ENCODE measurements around the gene SMAD2.

The SMAD2 gene

DNA sequence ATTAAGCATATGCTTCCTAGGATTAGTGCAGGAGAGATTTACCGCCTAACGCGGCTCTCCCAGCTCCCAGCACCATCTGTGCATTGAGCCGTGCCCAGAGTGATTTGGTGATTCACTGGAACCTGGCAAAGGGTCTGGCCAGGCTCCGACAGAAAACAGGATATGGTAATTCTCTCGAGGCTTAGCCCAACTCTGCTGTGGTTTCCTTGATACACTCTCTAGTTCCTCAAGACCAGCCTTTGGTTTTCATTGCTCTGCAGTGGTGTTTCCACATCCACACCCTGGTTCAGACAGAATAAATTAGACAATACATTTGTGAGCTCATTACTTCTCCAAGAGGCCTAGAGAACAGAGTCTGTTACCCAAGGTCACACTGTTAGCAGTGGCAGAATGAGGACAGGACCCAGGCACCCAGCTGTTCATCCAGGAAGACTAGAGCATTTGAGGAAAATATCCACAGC, 23.0 kb upstream of the SMAD2 start:
- Histone ChIP-seq H3K4me3 (ENCODE audit: low read length) (no peak overlapping the region), H4K20me1 (ENCODE audit: insufficient read depth, low read length) (no peaks in the 10 kb centered on the region), H3K36me3 (replicated peaks; ENCODE audit: low read depth, low read length) (no peaks in the 10 kb centered on the region), H3K4me2 (ENCODE audit: low read length) (peak overlapping the region; percentile 19; the same call in 1 of the 2 replicates), H2AFZ (ENCODE audit: low read depth, low read length) (no peak overlapping the region), H3K27ac (ENCODE audit: low read length) (no peak overlapping the region), H3K27me3 (ENCODE audit: low read depth, low read length) (peaks cover 56% of the 10 kb centered on the region), H3K4me1 (ENCODE audit: low read length) (peaks cover 8% of the 10 kb centered on the region), H3K79me2 (ENCODE audit: low read length) (no peaks in the 10 kb centered on the region), H3K9ac (ENCODE audit: low read length) (no peak overlapping the region), H3K9me3 (ENCODE audit: insufficient read depth, low read length) (no peaks in the 10 kb centered on the region)
- TF ChIP-seq EZH2phosphoT487 (IDR thresholded peaks at IDR 0.05; ENCODE audit: low read depth) (no peak), CTCF (IDR thresholded peaks at IDR 0.05; ENCODE audit: low read depth, low read length) (no peak)

- H3K27ac ChIP-seq (ENCODE audit: low read length) = no peak overlapping the region
- H3K9me3 ChIP-seq (ENCODE audit: insufficient read depth, low read length) = no peaks in the 10 kb centered on the region
- peaks cover 33% of the 10 kb centered on the region for H3K27me3 ChIP-seq (ENCODE audit: low read depth, low read length)
These were observed 20.1 kb upstream of the SMAD2 start for GRCh38 chr18:47950511-47950910.

DNA sequence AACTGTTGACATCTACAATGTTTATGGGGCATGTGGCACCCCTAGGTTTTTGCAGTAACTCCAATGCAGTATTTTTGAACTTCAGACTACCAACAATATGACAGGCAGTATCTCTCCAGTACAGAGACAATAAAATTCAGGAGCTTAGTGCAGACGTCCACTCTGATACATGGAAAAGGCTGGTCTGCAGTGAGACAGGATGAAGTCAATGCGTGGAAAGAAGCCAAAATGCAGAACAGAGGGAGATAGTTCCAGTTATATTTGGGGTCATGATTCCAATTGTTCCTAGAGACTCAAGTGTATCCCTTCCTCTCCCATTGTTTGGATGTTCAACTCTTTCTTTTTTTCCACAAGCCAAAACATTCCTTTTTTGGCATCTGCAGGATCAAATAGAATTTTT, 18.7 kb upstream of the SMAD2 start:
- H3K4me1 ChIP-seq (ENCODE audit: low read length) = peaks cover 11% of the 10 kb centered on the region
- peaks cover 44% of the 10 kb centered on the region for H3K27me3 ChIP-seq (ENCODE audit: low read depth, low read length)
- H2AFZ ChIP-seq (ENCODE audit: low read depth, low read length) = no peak overlapping the region
- no peak overlapping the region for H3K4me3 ChIP-seq (ENCODE audit: low read length)
- H3K9ac ChIP-seq (ENCODE audit: low read length) = no peak overlapping the region
- TF ChIP-seq CTCF (IDR thresholded peaks at IDR 0.05; ENCODE audit: low read depth, low read length) (no peak), EZH2phosphoT487 (IDR thresholded peaks at IDR 0.05; ENCODE audit: low read depth) (no peak)
- H3K4me2 ChIP-seq (ENCODE audit: low read length) = no peak overlapping the region
- H3K36me3 ChIP-seq (replicated peaks; ENCODE audit: low read depth, low read length) = no peaks in the 10 kb centered on the region
- H3K27ac ChIP-seq (ENCODE audit: low read length) = no peak overlapping the region
- H4K20me1 ChIP-seq (ENCODE audit: insufficient read depth, low read length) = no peaks in the 10 kb centered on the region
- H3K79me2 ChIP-seq (ENCODE audit: low read length) = no peaks in the 10 kb centered on the region
- H3K9me3 ChIP-seq (ENCODE audit: insufficient read depth, low read length) = no peaks in the 10 kb centered on the region

More at GRCh38 chr18:47950511-47950910, 20.1 kb upstream of the SMAD2 start:
- no peaks in the 10 kb centered on the region for H3K79me2 ChIP-seq (ENCODE audit: low read length)
- no peak overlapping the region for H3K9ac ChIP-seq (ENCODE audit: low read length)
- H3K4me2 ChIP-seq (ENCODE audit: low read length) = no peak overlapping the region
- no peak overlapping the region for H3K4me3 ChIP-seq (ENCODE audit: low read length)
- no peak overlapping the region for H2AFZ ChIP-seq (ENCODE audit: low read depth, low read length)
- no peaks in the 10 kb centered on the region for H4K20me1 ChIP-seq (ENCODE audit: insufficient read depth, low read length)
- TF ChIP-seq CTCF (IDR thresholded peaks at IDR 0.05; ENCODE audit: low read depth, low read length) (no peak), EZH2phosphoT487 (IDR thresholded peaks at IDR 0.05; ENCODE audit: low read depth) (no peak)
- peaks cover 11% of the 10 kb centered on the region for H3K4me1 ChIP-seq (ENCODE audit: low read length)
- H3K36me3 ChIP-seq (replicated peaks; ENCODE audit: low read depth, low read length) = no peaks in the 10 kb centered on the region

DNA sequence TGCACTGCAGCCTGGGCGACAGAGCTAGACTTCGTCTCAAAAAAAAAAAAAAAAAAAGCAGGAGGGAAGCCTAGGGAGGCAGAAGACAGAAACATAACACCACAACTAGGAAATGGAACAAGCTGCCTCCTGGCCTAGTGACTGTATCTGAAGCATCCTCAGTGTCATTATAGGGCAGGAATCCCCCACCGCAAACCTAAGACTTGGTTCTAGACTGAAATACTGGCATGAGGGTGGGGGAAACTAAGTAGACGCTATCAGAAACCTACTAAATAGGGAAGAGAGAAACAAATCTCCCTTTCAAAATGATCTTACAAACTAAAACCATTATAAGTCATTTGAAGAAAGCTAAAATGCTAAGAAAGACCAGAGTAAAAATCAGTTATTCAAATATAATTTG, 16.4 kb upstream of the SMAD2 start:
- Histone ChIP-seq H3K4me3 (ENCODE audit: low read length) (no peak overlapping the region), H3K4me2 (ENCODE audit: low read length) (no peak overlapping the region), H3K79me2 (ENCODE audit: low read length) (no peaks in the 10 kb centered on the region), H3K27ac (ENCODE audit: low read length) (no peak overlapping the region), H2AFZ (ENCODE audit: low read depth, low read length) (no peak overlapping the region), H3K4me1 (ENCODE audit: low read length) (peaks cover 3% of the 10 kb centered on the region; the same call in 1 of the 2 replicates), H3K36me3 (replicated peaks; ENCODE audit: low read depth, low read length) (no peaks in the 10 kb centered on the region), H3K27me3 (ENCODE audit: low read depth, low read length) (peaks cover 52% of the 10 kb centered on the region), H4K20me1 (ENCODE audit: insufficient read depth, low read length) (no peaks in the 10 kb centered on the region), H3K9ac (ENCODE audit: low read length) (no peak overlapping the region), H3K9me3 (ENCODE audit: insufficient read depth, low read length) (no peaks in the 10 kb centered on the region)
- TF ChIP-seq CTCF (IDR thresholded peaks at IDR 0.05; ENCODE audit: low read depth, low read length) = no peak
- TF ChIP-seq EZH2phosphoT487 (IDR thresholded peaks at IDR 0.05; ENCODE audit: low read depth) = no peak
